ENCODE results near the gene DYNLL1. TPM values are rescaled to one million over a fixed set of nuclear protein-coding genes. Genes with fewer than 3 reads are reported as not detected.

Gene DYNLL1
- total RNA-seq, 1 experiment from 2014 or later = 618 TPM

DNA sequence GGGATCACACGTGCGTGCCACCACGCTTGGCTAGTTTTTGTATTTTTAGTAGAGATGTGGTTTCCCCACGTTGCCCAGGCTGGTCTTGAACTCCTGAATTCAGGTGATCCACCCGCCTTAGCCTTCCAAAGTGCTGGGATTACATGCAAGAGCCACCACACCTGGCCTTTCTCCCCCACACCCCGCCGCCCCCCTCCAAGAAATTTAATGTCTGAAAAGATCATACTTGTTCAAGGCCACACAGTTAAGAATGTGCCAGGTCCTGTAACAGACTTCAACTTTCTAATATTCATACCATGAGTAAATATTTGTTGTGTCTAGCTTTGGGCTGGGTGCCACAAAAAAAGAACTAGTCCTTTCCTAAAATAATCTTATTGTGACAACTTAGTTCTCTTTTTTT lies 40.6 kb upstream of the DYNLL1 start:
- Histone ChIP-seq H3K9me3 (ENCODE audit: control insufficient read depth, low read depth, low read length) (no peaks in the 10 kb centered on the region), H2BK15ac (ENCODE audit: low read depth, low read length) (no peak overlapping the region), H3K79me1 (ENCODE audit: insufficient read depth, low read depth, low read length, poor library complexity, severe bottlenecking) (no peaks in the 10 kb centered on the region), H4K5ac (ENCODE audit: insufficient read length, low read depth, low read length) (no peak overlapping the region), H3K4ac (ENCODE audit: low read depth, low read length) (no peak overlapping the region), H2BK120ac (ENCODE audit: low read depth, low read length, poor library complexity, severe bottlenecking) (no peak overlapping the region), H2BK20ac (ENCODE audit: low read depth, low read length, poor library complexity, severe bottlenecking) (no peak overlapping the region), H3K23me2 (ENCODE audit: insufficient read length, low read depth, low read length, poor library complexity, severe bottlenecking) (no peaks in the 10 kb centered on the region), H3K18ac (ENCODE audit: insufficient read length, low read depth, low read length) (no peak overlapping the region), H3K27ac (ENCODE audit: insufficient read length, low read depth, low read length) (no peak overlapping the region), H3K4me2 (ENCODE audit: insufficient read depth, insufficient read length, low read length) (no peak overlapping the region), H3K4me1 (ENCODE audit: insufficient read depth, low read length) (no peaks in the 10 kb centered on the region), H4K8ac (replicated peaks; ENCODE audit: insufficient read length, low read depth, low read length) (no peak overlapping the region), H2AK5ac (ENCODE audit: insufficient read length, low read length) (no peak overlapping the region), H2BK12ac (ENCODE audit: insufficient read length, low read depth, low read length) (no peak overlapping the region), H3K79me2 (ENCODE audit: insufficient read depth, low read length) (no peaks in the 10 kb centered on the region), H3K23ac (ENCODE audit: insufficient read length, low read depth, low read length) (no peak overlapping the region), H3T11ph (ENCODE audit: low read length) (no peak overlapping the region), H3K27me3 (ENCODE audit: insufficient read depth, low read length) (no peaks in the 10 kb centered on the region), H3K56ac (ENCODE audit: insufficient read length, low read depth, low read length) (no peak overlapping the region), H3K14ac (ENCODE audit: insufficient read depth, low read length) (no peak overlapping the region), H4K91ac (ENCODE audit: insufficient read length, low read depth, low read length) (no peak overlapping the region), H4K20me1 (ENCODE audit: control insufficient read depth, insufficient read depth, insufficient read length) (no peaks in the 10 kb centered on the region), H2AFZ (ENCODE audit: low read length) (no peak overlapping the region), H2BK5ac (ENCODE audit: insufficient read length, low read length) (no peak overlapping the region), H3K9ac (ENCODE audit: extremely low read depth, insufficient read length, low read length) (no peak overlapping the region)
- no CpG with 5 or more reads among the region's 7 CpGs for WGBS (ENCODE audit: extremely low coverage, insufficient read length, low lambda C conversion rate)
- H3K27ac Mint-ChIP-seq = peak overlapping the region in 1 of 3 experiments; percentile 62; a peak in 1 of 7 replicates
- no peaks in the 10 kb centered on the region for H3K4me1 Mint-ChIP-seq
- H3K4me3 Mint-ChIP-seq = no peak overlapping the region
- no peaks in the 10 kb centered on the region for H3K9me3 Mint-ChIP-seq
- no peaks in the 10 kb centered on the region for H3K27me3 Mint-ChIP-seq (ENCODE audit: low read depth)
- DNase-seq = no peak
- TF ChIP-seq, protein P1, sequence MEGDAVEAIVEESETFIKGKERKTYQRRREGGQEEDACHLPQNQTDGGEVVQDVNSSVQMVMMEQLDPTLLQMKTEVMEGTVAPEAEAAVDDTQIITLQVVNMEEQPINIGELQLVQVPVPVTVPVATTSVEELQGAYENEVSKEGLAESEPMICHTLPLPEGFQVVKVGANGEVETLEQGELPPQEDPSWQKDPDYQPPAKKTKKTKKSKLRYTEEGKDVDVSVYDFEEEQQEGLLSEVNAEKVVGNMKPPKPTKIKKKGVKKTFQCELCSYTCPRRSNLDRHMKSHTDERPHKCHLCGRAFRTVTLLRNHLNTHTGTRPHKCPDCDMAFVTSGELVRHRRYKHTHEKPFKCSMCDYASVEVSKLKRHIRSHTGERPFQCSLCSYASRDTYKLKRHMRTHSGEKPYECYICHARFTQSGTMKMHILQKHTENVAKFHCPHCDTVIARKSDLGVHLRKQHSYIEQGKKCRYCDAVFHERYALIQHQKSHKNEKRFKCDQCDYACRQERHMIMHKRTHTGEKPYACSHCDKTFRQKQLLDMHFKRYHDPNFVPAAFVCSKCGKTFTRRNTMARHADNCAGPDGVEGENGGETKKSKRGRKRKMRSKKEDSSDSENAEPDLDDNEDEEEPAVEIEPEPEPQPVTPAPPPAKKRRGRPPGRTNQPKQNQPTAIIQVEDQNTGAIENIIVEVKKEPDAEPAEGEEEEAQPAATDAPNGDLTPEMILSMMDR (conservative IDR thresholded peaks at IDR 0.05) = no peak
- peaks cover 36 to 81% (median 52%) of the 10 kb centered on the region in 3 experiments; a peak in 6 of 7 replicates for H3K36me3 Mint-ChIP-seq (ENCODE audit: insufficient read depth in 1 of 3, low read depth in 3 of 3)
